Cardiac muscle cell (in vitro differentiated cells and primary cell): ENCODE results near the gene NOL4L. TPM values are rescaled to one million over a fixed set of nuclear protein-coding genes. Genes with fewer than 3 reads are reported as not detected.
"Not testable (repeated sequence)": the region's sequence is repeated elsewhere in the genome, so short reads cannot be mapped to it uniquely, and the experiment has no call there.

Experiments
- DNase-seq, 2 donors: peaks; one replicate each; pipeline versions ENCODE4 v3.0.0 to v3.0.0-alpha.2; 2010 to 2017; ENCODE audit warnings: low read depth in 1 of 2, low spot score in 1 of 2
- H3K27ac ChIP-seq: fragments of 200-600 bp; sonication (generic); 2 replicates; pipeline ENCODE4 v1.5.1; 2016
- H3K27me3 ChIP-seq: fragments of 200-600 bp; sonication (generic); 2 replicates; pipeline ENCODE4 v1.6.0; 2016; ENCODE audit warnings: control low read depth
- H3K36me3 ChIP-seq: fragments of 200-600 bp; sonication (generic); 2 replicates; pipeline ENCODE4 v1.5.1; 2016; ENCODE audit warnings: control low read depth
- H3K4me1 ChIP-seq: fragments of 200-600 bp; sonication (generic); 2 replicates; pipeline ENCODE4 v1.8.1; 2017; ENCODE audit warnings: low read depth, mild to moderate bottlenecking, mixed run types
- H3K4me3 ChIP-seq: fragments of 200-600 bp; sonication (generic); 2 replicates; pipeline ENCODE4 v1.5.1; 2016; ENCODE audit warnings: mild to moderate bottlenecking
- H3K9me3 ChIP-seq: fragments of 200-600 bp; sonication (generic); 2 replicates; pipeline ENCODE4 v1.5.1; 2017; ENCODE audit warnings: low read depth, mild to moderate bottlenecking, control low read depth
- CTCF ChIP-seq: IDR thresholded peaks from 2 replicates; pipeline ENCODE4 v1.5.1; 2012; ENCODE audit warnings: low read depth, mild to moderate bottlenecking, low read length
- polyA plus RNA-seq: library from polyadenylated mRNA; unstranded; fragments of >200 nt; fragmentation: Nextera tagmentation; extraction: Ambion mirVana; gene quantifications from 2 replicates; pipeline ENCODE4 v1.2.1, GENCODE V29; 2016
- total RNA-seq: library from RNA; depleted of rRNA; stranded (reverse); fragments of >200 nt; gene quantifications from 2 replicates; pipeline ENCODE4 v1.2.3, GENCODE V29; 2016

The NOL4L gene
- total and polyA plus RNA-seq, 2 experiments from 2014 or later, result 29.9 to 42.9 TPM

GRCh38 chr20:32598606-32599005 is 13.5 kb upstream of the NOL4L start:
- no peaks in the 10 kb centered on the region for H3K36me3 ChIP-seq
- H3K4me3 ChIP-seq, result no peak overlapping the region
- no peak overlapping the region for H3K27ac ChIP-seq
- no peaks in the 10 kb centered on the region for H3K27me3 ChIP-seq
- TF ChIP-seq CTCF, result no peak
- no peak for DNase-seq
- no peaks in the 10 kb centered on the region for H3K4me1 ChIP-seq
- no peaks in the 10 kb centered on the region for H3K9me3 ChIP-seq

DNA sequence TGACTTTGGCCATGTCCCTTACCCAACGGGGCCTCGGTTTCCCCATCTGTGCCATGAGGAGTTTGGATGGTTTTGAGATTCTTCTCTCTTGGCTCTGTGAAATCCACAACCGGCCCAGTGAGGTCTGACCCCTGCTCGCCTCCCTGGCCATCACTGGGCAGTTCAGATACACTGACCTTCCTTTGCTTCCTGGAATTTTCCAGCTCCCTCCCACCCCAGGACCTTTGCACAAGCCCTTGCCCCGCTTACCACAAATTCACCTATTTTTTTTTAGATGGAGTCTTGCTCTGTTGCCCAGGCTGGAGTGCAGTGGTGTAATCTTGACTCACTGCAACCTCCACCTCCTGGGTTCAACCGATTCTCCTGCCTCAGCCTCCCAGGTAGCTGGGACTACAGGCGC is 12.6 kb upstream of the NOL4L start:
- no peaks in the 10 kb centered on the region for H3K9me3 ChIP-seq
- H3K27me3 ChIP-seq, result no peaks in the 10 kb centered on the region
- DNase-seq, result no peak
- no peaks in the 10 kb centered on the region for H3K4me1 ChIP-seq
- no peak for TF ChIP-seq CTCF
- H3K4me3 ChIP-seq, result no peak overlapping the region
- H3K27ac ChIP-seq, result no peak overlapping the region
- H3K36me3 ChIP-seq, result no peaks in the 10 kb centered on the region

- Histone ChIP-seq H3K4me1 (no peaks in the 10 kb centered on the region), H3K27me3 (no peaks in the 10 kb centered on the region), H3K27ac (no peak overlapping the region), H3K9me3 (no peaks in the 10 kb centered on the region), H3K4me3 (no peak overlapping the region), H3K36me3 (no peaks in the 10 kb centered on the region)
- DNase-seq, result no peak
- TF ChIP-seq CTCF, result no peak
Measured at GRCh38 chr20:32596681-32597252, 11.6 kb upstream of the NOL4L start.

- no peaks in the 10 kb centered on the region for H3K27me3 ChIP-seq
- no peak for TF ChIP-seq CTCF
- no peaks in the 10 kb centered on the region for H3K36me3 ChIP-seq
- no peak overlapping the region for H3K27ac ChIP-seq
- no peaks in the 10 kb centered on the region for H3K9me3 ChIP-seq
- H3K4me3 ChIP-seq, result no peak overlapping the region
- no peaks in the 10 kb centered on the region for H3K4me1 ChIP-seq
- no peak for DNase-seq
Measured at GRCh38 chr20:32595143-32595542, 10.0 kb upstream of the NOL4L start.

DNA sequence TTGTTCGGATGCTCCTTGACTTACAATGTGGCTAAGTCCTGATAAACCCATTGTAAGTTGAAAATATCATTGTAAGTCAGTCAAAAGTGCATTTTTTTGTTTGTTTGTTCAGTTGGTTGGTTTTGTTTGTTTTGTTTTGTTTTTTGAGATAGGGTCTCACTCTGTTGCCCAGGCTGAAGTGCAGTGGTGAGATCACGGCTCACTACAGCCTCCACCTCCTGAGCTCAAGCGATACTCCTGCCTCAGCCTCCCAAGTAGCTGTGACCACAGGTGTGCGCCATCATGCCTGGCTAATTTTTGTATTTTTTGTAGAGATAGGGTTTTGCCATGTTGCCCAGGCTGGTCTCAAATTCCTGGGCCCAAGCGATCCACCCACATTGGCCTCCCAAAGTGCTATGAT is 9.5 kb upstream of the NOL4L start:
- not testable (repeated sequence) for H3K27ac ChIP-seq, H3K4me3 ChIP-seq, H3K27me3 ChIP-seq, H3K36me3 ChIP-seq, DNase-seq, H3K9me3 ChIP-seq, H3K4me1 ChIP-seq

- no peak for DNase-seq
- no peak overlapping the region for H3K27ac ChIP-seq
- TF ChIP-seq CTCF, result no peak
Measured at GRCh38 chr20:32594204-32594603, 9.1 kb upstream of the NOL4L start.

DNA sequence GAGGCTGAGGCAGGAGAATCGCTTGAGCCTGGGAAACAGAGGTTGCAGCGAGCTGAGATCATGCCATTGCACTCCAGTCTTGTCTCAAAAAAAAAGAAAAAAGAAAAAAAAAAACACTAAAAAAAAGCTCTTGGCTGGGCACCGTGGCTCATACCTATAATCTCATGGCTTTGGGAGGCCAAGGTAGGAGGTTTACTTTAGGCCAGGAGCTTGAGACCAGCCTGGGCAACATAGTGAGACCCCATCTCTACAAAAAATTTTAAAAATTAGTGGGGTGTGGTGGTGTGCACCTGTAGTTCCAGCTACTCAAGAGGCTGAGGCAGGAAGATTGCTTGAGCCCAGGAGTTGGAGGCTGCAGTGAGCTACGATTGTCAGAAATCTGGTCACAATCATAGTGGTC is 7.5 kb upstream of the NOL4L start:
- H3K4me1 ChIP-seq, result not testable (repeated sequence)

More at GRCh38 chr20:32594204-32594603, 9.1 kb upstream of the NOL4L start:
- H3K4me3 ChIP-seq, result no peak overlapping the region
- H3K4me1 ChIP-seq, result no peaks in the 10 kb centered on the region
- no peaks in the 10 kb centered on the region for H3K36me3 ChIP-seq
- no peaks in the 10 kb centered on the region for H3K9me3 ChIP-seq
- H3K27me3 ChIP-seq, result no peaks in the 10 kb centered on the region

More for the DNA sequence above, 7.5 kb upstream of the NOL4L start:
- H3K27me3 ChIP-seq, H3K36me3 ChIP-seq, H3K9me3 ChIP-seq, H3K27ac ChIP-seq, DNase-seq, H3K4me3 ChIP-seq: not testable (repeated sequence)
